GM19193 (cell line): ENCODE measurements around the gene ZNF335.

Source experiments
- POLR2A ChIP-seq: IDR thresholded peaks from 4 replicates; pipeline ENCODE4 v1.6.1; 2011; ENCODE audit not compliant: insufficient read depth, insufficient read length; ENCODE audit errors: extremely low read depth

The ZNF335 gene

DNA sequence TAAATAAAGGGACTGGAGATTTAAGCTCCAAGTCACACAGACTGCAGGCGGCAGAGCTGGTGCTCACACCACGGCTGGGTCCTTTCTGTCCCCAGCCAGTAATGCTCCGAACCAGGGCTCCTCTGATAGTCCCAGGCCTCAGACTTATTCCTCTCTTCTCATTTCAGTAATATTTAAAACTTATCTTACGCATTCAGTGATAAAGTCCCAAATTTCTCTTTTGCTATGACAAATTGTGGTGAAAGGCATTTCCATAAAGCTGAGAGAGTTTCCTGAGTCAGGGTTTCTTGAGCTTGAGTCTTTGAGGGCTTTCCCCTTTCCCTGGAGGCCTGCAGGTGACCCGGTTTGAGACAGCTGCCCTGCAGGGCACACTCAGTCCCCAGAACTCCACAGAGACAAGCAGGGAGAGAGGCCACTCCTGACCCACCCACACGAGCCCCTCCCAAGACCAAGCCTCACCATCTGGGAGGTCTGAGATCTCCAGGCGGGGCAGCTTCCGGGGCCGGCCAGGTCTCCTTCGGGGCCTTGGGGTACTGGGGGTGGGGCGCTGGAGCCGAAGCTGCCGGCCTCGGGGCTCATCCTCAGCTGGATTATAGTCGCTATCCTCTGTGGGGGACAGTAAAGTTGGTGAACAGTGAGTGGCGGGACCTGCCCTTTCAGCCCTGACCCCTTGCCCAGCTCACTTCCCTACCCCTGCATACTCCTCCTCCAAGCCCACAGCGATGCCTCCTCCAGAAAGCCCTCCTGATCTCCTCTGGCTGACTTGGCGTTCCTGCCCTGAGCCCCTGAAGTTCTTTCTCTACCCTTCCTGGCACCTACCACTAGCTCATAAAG is 6.6 kb downstream of the ZNF335 start:
- TF ChIP-seq POLR2A: no peak

DNA sequence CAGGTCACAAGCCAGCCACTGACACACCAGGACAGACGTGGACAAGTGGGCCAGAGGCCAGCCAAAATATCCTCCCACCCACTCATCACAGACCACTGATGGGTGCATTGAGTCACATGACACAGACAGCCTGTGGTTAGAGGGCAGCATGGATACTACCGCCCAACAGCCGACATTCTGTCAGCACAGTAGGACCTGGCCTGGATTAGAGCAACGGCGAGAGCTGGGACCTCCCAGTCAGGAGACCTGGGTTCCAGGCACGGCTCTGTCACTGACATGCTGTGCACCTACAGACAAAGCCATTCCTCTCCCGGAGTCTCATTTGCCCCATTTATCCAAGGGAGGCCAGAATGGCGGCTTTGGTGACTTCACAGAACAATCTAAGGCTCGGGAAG is 8.0 kb downstream of the ZNF335 start:
- no peak for TF ChIP-seq POLR2A

GRCh38 chr20:45963059-45964005 is 8.7 kb downstream of the ZNF335 start:
- TF ChIP-seq POLR2A: no peak

DNA sequence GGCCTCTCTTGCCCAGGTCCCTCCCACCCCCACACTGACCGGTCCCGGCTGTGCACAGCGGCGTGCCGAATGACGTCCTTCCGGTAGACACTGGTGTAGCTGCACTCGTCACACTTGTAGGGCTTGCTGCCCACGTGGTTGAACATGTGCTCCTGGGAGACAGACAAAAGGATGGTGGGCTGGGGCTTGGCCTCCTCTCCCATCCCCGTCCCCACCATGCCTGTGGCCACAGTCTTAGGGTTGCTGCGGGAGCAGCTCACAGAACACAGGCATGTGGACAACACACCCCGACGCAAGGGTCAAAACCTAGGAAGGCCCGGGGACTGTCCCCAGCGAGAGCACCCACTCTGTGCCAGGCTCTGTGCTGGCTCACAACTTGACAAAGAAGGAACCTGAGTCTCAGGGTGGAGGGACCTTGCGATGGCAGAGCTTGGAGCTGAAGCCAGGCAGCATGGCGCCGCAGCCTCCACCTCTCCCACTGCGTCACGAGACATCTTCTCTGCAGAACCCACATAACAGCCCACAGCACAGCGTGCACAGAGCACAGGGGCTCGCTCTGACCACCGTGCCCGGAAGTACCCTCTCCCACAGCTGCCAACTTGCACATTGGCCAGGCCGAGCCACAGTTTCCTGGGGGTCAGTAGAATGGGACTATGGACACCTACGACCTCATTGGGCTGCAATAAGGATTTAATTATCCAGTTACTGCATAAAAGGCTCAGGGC is 9.8 kb downstream of the ZNF335 start:
- TF ChIP-seq POLR2A: no peak

GRCh38 chr20:45959956-45960630 is 11.9 kb downstream of the ZNF335 start:
- no peak for TF ChIP-seq POLR2A

DNA sequence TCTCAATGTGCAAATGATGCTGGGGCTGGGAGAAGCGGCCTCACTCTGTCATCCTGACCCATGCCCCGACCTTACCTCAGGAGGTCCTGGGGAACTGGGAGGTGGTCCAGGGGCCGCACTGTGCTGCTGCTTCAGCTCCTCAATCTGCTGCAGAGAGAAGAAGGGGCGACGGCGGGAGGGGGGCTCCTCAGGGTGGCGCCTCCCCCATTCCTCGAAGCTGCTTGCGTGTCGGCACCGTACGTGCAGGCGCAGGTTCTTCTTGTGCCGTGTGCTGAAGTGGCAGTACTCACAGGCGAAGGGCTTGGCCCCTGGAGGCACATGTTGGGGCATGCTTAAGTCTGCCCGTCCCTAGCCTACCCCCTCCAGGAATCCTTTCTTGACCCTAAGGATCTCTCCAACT is 12.9 kb downstream of the ZNF335 start:
- TF ChIP-seq POLR2A: no peak

DNA sequence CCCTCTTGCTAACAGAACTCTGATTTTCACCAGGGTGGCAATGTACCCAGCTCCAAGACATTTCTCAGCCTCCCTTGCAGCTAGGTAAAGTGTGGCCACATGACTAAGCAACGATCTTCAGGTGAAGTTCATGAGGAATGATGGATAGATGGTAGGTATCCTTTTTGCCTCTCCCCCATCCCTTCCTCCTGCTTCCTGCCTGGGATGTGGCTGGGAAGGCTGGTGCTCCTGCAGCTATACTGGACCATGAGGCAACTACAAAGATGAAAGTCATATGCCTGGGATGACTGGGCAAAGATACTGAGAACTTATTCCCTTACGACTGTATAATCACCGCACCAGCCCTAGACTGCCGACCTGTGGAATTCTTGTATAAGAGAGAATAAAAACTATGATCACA is 13.4 kb downstream of the ZNF335 start:
- no peak for TF ChIP-seq POLR2A

DNA sequence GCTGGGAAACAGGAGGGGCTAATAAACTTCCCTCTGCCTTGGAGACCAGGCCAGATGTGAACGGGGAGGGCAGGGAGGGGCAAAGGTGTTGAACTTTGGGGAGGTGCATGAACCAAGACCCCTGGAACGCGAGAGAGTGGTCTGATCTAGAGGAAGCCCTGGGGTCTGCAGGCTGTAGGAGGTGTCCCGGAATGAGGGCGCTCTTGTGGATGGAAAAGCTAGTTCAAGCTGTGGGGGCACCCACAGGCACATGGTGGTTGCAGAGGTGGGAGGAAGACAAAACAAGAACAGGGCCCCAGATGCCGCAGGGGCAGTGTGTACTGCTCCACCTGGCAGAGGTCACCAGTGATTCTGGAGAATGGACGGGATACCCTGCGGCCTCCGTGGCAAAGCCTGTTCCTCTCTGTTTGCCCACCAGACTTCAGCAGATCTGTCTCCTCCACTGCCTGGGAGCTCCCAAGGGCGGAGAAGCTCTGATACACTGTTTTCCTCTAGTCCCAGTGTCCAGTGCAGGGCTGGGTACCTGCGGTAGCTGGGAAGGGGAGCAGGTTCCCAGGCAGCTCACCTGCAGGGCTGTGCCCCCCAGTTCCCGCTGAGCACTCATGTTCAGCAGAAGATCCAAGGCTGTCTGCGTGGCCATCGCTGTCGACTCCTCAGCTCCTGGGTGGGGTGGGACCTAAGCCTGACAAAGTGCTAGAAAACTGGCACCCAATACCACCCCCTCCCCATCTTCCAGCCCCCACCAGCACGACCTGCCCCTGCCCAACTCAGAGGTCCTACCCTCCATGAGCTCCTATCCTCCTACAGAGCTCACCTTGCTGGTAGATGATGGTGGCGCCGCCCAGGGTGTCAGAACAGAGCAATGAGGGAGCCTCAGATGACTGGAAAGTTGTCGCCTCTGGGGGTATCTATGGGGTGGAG is 14.7 kb downstream of the ZNF335 start:
- TF ChIP-seq POLR2A: no peak

DNA sequence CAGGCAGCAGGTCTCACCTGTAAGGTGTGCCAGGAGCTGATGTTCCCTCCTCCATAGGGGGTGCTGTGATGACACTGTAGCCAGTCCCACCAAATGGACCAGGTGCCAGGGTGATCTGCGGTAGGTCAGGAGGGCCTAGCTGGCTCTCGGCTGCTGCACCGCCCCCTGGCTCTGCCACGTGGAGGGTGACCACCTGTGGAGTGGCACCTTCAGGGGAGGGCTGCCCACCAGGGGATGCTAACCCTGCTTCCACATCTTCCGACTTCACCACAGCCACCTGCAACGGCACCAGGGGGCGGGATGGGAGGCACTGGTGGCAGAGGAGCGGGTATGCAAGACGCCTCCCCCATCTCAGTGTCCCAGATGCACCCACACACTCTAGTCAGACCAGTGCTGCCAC is 18.3 kb downstream of the ZNF335 start:
- TF ChIP-seq POLR2A: no peak

- TF ChIP-seq POLR2A: no peak
These were observed 19.1 kb downstream of the ZNF335 start for GRCh38 chr20:45952861-45953260.

DNA sequence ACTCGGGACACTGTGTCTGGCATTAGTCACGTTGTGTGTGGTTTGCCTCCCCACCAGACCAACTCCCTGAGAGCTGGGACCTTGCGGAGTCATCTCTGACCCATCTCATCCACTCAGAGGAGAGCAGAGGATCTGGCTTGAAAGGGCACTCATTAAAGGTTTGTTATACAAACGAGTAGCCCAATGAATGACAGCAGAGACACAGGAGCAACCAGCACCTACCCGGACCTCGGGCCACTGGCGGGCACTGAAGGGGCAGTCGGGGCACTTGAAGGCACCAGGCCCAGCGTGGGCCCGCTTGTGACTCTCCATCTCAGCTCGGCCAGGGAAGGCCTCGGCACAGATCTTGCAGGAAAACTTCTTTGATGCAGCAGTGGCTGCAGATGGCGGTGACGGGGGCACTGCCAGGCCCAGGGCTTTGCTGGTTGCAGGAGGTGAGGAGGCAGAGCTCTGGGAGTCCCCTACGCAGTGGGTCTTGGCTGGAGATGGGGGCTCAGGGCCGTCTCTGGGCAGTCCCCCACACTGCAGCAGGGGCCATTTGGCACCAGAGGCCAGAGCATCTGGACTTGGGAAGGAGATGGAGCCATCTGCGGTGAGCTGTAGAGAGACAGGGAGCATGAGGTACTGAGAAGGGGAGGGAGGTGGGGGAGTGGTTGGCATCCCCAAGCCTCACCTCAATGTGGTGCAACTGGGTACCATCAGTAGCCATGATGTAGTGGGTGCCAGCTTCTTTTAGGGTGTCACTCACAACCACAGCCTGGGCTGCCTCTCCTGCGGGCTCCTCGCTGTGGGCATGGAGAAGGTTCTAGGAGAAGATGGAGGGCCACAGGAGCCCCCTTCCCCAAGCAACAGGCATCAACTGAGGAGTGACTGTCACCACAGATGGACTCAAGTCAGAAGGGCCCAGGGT is 19.8 kb downstream of the ZNF335 start:
- TF ChIP-seq POLR2A: no peak

- TF ChIP-seq POLR2A: no peak
These were observed 21.7 kb downstream of the ZNF335 start for GRCh38 chr20:45950330-45950646.
